Fibroblast of lung (primary cell): ENCODE results near the gene OPN1SW. TPM values are rescaled to one million over a fixed set of nuclear protein-coding genes. Genes with fewer than 3 reads are reported as not detected.

ENCODE experiments used
- DNase-seq, 2 donors: peaks; one replicate each; pipeline versions ENCODE4 v3.0.0 to v3.0.0-alpha.2; 2010; ENCODE audit warnings: low read depth in 2 of 2
- H2AFZ ChIP-seq: 2 replicates; pipeline ENCODE4 v1.5.1; 2012; ENCODE audit warnings: low read length, control low read depth, inconsistent platforms
- H3K27ac ChIP-seq: 2 replicates; pipeline ENCODE4 v1.5.1; 2011; ENCODE audit warnings: low read length, control low read depth; ENCODE audit not compliant: insufficient read depth
- H3K27me3 ChIP-seq: 2 replicates; pipeline ENCODE4 v1.5.1; 2011; ENCODE audit warnings: mild to moderate bottlenecking, low read length; ENCODE audit not compliant: control insufficient read depth, insufficient read depth
- H3K36me3 ChIP-seq: 2 replicates; pipeline ENCODE4 v1.5.1; 2011; ENCODE audit warnings: low read length; ENCODE audit not compliant: control insufficient read depth, insufficient read depth
- H3K4me1 ChIP-seq: 2 replicates; pipeline ENCODE4 v1.5.1; 2011; ENCODE audit warnings: low read length; ENCODE audit not compliant: control insufficient read depth, insufficient read depth; ENCODE audit errors: extremely low read depth
- H3K4me2 ChIP-seq: 2 replicates; pipeline ENCODE4 v1.5.1; 2011; ENCODE audit warnings: low read length, control low read depth; ENCODE audit not compliant: insufficient read depth; ENCODE audit errors: extremely low read depth
- H3K4me3 ChIP-seq, 4 experiments: fragments of 200-600 bp in 1 of 4; sonication (generic) in 1 of 4; replicated peaks in 1 of 4; 2 replicates each; pipeline ENCODE4 v1.5.1; 2011 to 2016; ENCODE audit warnings: low read length in 4 of 4, low read depth in 3 of 4, mild to moderate bottlenecking in 3 of 4, control low read depth in 2 of 4, inconsistent platforms in 1 of 4, mixed read lengths in 1 of 4; ENCODE audit not compliant: insufficient read depth in 1 of 4; ENCODE audit errors: control extremely low read depth in 1 of 4
- H3K79me2 ChIP-seq: 2 replicates; pipeline ENCODE4 v1.5.1; 2012; ENCODE audit warnings: mild to moderate bottlenecking, low read length, inconsistent platforms; ENCODE audit not compliant: control insufficient read depth, insufficient read depth
- H3K9ac ChIP-seq: 2 replicates; pipeline ENCODE4 v1.5.1; 2011; ENCODE audit warnings: mild to moderate bottlenecking, low read length, control low read depth; ENCODE audit not compliant: insufficient read depth
- H3K9me3 ChIP-seq: 2 replicates; pipeline ENCODE4 v1.5.1; 2012; ENCODE audit warnings: low read depth, low read length; ENCODE audit not compliant: control insufficient read depth, insufficient read depth
- H4K20me1 ChIP-seq: 2 replicates; pipeline ENCODE4 v1.5.1; 2011; ENCODE audit warnings: low read length; ENCODE audit not compliant: control insufficient read depth, insufficient read depth; ENCODE audit errors: extremely low read depth
- EZH2 ChIP-seq: IDR thresholded peaks from 2 replicates; pipeline ENCODE4 v1.5.1; 2012; ENCODE audit warnings: low read length, control low read depth, mild to moderate bottlenecking; ENCODE audit errors: missing control alignments
- polyA plus RNA-seq, 2 donors: library from polyadenylated mRNA; depleted of rRNA in 1 of 2; stranded (reverse) in 1 of 2; unstranded in 1 of 2; fragments of >200 nt; gene quantifications; 2 replicates each; pipeline ENCODE4 v1.2.1, GENCODE V29; 2011 to 2012; ENCODE audit warnings: missing spikeins in 1 of 2
- total RNA-seq: library from RNA; depleted of rRNA; stranded (reverse); fragments of >200 nt; gene quantifications from 2 replicates; pipeline ENCODE4 v1.2.1, GENCODE V29; 2014
- TF ChIP-seq, protein P1 (sequence below), 2 donors: IDR thresholded peaks in 1 of 2; conservative IDR thresholded peaks in 1 of 2; 1 replicate in 1 of 2; 2 replicates in 1 of 2; pipeline ENCODE4 v1.5.1; 2011 to 2012; ENCODE audit warnings: low read length in 2 of 2, control low read depth in 1 of 2, inconsistent platforms in 1 of 2, low read depth in 1 of 2, mild to moderate bottlenecking in 1 of 2

OPN1SW gene
- total and polyA plus RNA-seq, 2 donors (not counting 1 experiment from before 2014, with no cell fraction given): not detected

DNA sequence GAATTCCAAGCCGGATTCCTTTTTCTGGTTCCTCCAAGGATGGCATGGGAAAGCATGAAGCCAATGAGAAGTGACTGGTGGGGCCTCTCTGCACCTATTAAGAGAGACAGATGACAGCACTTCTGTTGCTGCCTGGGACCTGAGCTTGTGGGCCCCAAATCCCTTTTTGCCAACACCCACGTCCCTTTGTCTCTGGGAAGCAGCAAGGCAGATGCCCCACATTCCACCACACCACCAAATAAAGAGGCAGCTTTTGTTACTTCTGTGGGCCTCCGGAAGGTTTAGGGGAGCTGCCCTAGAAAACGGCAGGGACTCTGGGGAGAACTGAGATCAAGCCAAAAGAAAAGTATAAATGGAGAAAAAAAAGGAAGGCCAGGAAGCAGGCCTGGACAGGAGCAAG, 19.5 kb upstream of the OPN1SW start:
- Histone ChIP-seq H4K20me1 (no peaks in the 10 kb centered on the region), H3K4me3 (no peak overlapping the region), H3K27me3 (no peaks in the 10 kb centered on the region), H3K4me2 (no peak overlapping the region), H3K9me3 (no peaks in the 10 kb centered on the region), H3K36me3 (no peaks in the 10 kb centered on the region), H3K79me2 (no peaks in the 10 kb centered on the region), H3K4me1 (peaks cover 2% of the 10 kb centered on the region), H2AFZ (no peak overlapping the region), H3K9ac (no peak overlapping the region), H3K27ac (no peak overlapping the region)
- DNase-seq: no peak
- TF ChIP-seq EZH2: no peak
- TF ChIP-seq, protein P1, sequence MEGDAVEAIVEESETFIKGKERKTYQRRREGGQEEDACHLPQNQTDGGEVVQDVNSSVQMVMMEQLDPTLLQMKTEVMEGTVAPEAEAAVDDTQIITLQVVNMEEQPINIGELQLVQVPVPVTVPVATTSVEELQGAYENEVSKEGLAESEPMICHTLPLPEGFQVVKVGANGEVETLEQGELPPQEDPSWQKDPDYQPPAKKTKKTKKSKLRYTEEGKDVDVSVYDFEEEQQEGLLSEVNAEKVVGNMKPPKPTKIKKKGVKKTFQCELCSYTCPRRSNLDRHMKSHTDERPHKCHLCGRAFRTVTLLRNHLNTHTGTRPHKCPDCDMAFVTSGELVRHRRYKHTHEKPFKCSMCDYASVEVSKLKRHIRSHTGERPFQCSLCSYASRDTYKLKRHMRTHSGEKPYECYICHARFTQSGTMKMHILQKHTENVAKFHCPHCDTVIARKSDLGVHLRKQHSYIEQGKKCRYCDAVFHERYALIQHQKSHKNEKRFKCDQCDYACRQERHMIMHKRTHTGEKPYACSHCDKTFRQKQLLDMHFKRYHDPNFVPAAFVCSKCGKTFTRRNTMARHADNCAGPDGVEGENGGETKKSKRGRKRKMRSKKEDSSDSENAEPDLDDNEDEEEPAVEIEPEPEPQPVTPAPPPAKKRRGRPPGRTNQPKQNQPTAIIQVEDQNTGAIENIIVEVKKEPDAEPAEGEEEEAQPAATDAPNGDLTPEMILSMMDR (conservative IDR thresholded peaks at IDR 0.05 in 1 of 2, IDR thresholded peaks at IDR 0.05 in 1 of 2; ENCODE audit: low read depth in 1 of 2, low read length in 2 of 2): no peak

GRCh38 chr7:128794436-128794835, 18.8 kb upstream of the OPN1SW start:
- no peak for DNase-seq
- H3K4me2 ChIP-seq: no peak overlapping the region
- H3K9me3 ChIP-seq: no peaks in the 10 kb centered on the region
- H4K20me1 ChIP-seq: no peaks in the 10 kb centered on the region
- H3K27me3 ChIP-seq: no peaks in the 10 kb centered on the region
- no peak overlapping the region for H2AFZ ChIP-seq
- H3K4me1 ChIP-seq: peaks cover 2% of the 10 kb centered on the region
- no peak for TF ChIP-seq EZH2
- TF ChIP-seq, protein P1 (conservative IDR thresholded peaks at IDR 0.05 in 1 of 2, IDR thresholded peaks at IDR 0.05 in 1 of 2; ENCODE audit: low read depth in 1 of 2, low read length in 2 of 2): no peak
- H3K9ac ChIP-seq: no peak overlapping the region
- no peak overlapping the region for H3K27ac ChIP-seq
- H3K79me2 ChIP-seq: no peaks in the 10 kb centered on the region
- no peaks in the 10 kb centered on the region for H3K36me3 ChIP-seq
- H3K4me3 ChIP-seq: no peak overlapping the region

DNA sequence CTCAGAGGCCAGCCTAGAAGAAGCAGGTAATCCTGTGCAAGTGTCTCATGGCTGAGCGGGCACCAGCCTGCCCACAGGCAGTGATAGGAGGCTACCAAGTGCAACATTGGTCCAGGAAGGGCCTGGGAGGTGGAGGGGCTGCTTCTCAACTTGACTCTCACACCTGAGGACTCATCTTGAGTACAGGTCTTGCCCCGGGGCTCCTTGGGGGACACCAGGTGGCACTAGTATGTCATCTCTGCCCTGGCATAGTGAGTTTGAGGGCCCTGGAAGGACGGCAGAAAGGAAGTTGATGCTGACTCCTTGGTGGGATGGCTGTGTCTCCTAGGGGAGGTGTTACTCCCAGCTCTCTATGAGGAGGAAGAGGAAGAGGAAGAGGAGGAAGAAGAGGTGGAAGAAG, 18.4 kb upstream of the OPN1SW start:
- no peak overlapping the region for H3K27ac ChIP-seq
- DNase-seq: no peak
- H3K79me2 ChIP-seq: no peaks in the 10 kb centered on the region

More for the DNA sequence above, 18.4 kb upstream of the OPN1SW start:
- no peak overlapping the region for H2AFZ ChIP-seq
- H3K4me2 ChIP-seq: no peak overlapping the region
- no peaks in the 10 kb centered on the region for H3K36me3 ChIP-seq
- TF ChIP-seq EZH2: no peak
- TF ChIP-seq, protein P1 (conservative IDR thresholded peaks at IDR 0.05 in 1 of 2, IDR thresholded peaks at IDR 0.05 in 1 of 2; ENCODE audit: low read depth in 1 of 2, low read length in 2 of 2): no peak
- peaks cover 1% of the 10 kb centered on the region for H3K27me3 ChIP-seq
- no peaks in the 10 kb centered on the region for H3K9me3 ChIP-seq
- no peaks in the 10 kb centered on the region for H4K20me1 ChIP-seq
- no peak overlapping the region for H3K9ac ChIP-seq
- no peak overlapping the region for H3K4me3 ChIP-seq
- peaks cover 2% of the 10 kb centered on the region for H3K4me1 ChIP-seq
